HEK293 (cell line): ENCODE measurements around the gene HOXC5.

ENCODE experiments used
- CTCF ChIP-seq: fragments of 450-650 bp; formaldehyde crosslinking; IDR thresholded peaks from 2 replicates; pipeline ENCODE4 v1.5.1; 2016; ENCODE audit warnings: missing biosample characterization, missing genetic modification characterization
- KLF1 ChIP-seq: fragments of 450-650 bp; formaldehyde crosslinking; IDR thresholded peaks from 2 replicates; pipeline ENCODE4 v1.5.1; 2016; ENCODE audit warnings: missing biosample characterization, missing genetic modification characterization
- KLF9 ChIP-seq: fragments of 450-650 bp; formaldehyde crosslinking; IDR thresholded peaks from 2 replicates; pipeline ENCODE4 v1.5.1; 2016; ENCODE audit warnings: missing biosample characterization, missing genetic modification characterization, low read depth
- PRDM10 ChIP-seq: fragments of 450-650 bp; formaldehyde crosslinking; IDR thresholded peaks from 2 replicates; pipeline ENCODE4 v1.5.1; 2016; ENCODE audit warnings: missing biosample characterization, missing genetic modification characterization
- ZNF558 ChIP-seq: fragments of 450-650 bp; formaldehyde crosslinking; IDR thresholded peaks from 2 replicates; pipeline ENCODE4 v1.5.1; 2016; ENCODE audit warnings: missing biosample characterization, missing genetic modification characterization
- ZNF843 ChIP-seq: fragments of 450-650 bp; formaldehyde crosslinking; IDR thresholded peaks from 2 replicates; pipeline ENCODE4 v1.5.1; 2016; ENCODE audit warnings: missing biosample characterization, missing genetic modification characterization

GRCh38 chr12:54047964-54048303 lies 15.1 kb downstream of the HOXC5 start:
- TF ChIP-seq ZNF558 (tag by site-specific recombination), result no peak
- TF ChIP-seq CTCF (tag by site-specific recombination), result no peak
- TF ChIP-seq ZNF843 (tag by site-specific recombination), result no peak
- no peak for TF ChIP-seq KLF1
- no peak for TF ChIP-seq KLF9 (tag by site-specific recombination)
- TF ChIP-seq PRDM10 (tag by site-specific recombination), result no peak
